CD1c-positive myeloid dendritic cell (primary cell): Measurements from ENCODE around the gene CACNA1C.

Experiments
- DNase-seq: peaks from one replicate; pipeline ENCODE4 v3.0.0-alpha.2; 2016; ENCODE audit errors: extremely low spot score

The CACNA1C gene

DNA sequence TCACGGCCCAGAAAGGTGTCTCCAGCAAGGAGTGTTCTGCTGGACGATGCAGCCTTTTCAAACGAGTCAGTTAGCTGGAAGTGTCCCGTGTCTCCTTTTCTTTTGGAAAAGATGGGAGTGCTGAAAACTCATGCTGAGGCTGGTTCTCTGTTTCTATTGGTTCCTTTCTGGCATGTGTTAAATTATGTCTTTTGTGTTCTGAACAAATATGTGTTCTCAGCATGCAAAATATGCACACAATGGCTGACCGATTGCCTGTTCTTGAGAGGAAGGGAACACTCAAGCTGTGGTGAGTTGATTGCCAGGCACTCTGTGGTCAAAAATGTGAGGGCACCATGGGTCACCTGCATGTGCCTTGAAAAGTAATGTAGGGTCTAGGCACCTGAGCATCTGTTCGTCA, 181.3 kb downstream of the CACNA1C start:
- DNase-seq: no peak

GRCh38 chr12:2234646-2235350, 182.0 kb downstream of the CACNA1C start:
- DNase-seq: no peak

DNA sequence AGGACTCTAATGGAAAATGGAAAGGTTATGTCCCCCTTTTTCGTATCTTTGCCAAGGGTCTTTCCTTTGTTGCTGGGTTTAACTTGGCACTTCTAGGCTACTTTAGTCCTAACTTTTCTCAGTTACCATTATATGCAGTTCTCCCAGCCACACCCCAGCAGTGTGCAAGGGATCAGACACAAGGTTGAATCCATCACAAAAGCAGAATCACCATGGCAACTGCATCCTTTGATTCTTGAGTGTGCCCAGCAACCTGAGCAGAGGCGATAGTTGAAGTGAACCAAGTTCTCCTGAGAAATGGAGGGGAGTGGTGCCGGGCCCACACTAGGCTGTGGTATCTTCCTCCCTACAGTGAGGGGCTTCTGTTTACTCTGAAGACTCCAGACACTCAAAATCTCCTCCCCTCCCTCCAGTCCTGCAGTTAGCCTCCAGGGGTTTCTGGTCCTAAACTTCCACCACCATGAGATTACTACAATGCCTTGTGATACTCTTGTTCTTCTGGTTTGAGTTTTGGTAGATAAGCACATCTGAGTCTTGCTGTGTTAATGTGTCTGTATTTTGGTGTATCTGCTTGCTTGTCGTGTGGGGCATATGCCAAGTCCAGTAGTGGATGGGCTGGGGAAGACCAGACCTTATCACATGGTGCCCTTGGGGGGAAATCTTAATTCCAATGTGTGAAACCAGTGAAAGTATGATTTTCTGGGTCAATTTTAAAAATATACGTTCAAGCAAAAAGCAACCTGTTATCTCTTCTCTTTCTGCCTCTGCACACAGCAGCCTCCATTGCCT, 183.9 kb downstream of the CACNA1C start:
- DNase-seq: no peak

DNA sequence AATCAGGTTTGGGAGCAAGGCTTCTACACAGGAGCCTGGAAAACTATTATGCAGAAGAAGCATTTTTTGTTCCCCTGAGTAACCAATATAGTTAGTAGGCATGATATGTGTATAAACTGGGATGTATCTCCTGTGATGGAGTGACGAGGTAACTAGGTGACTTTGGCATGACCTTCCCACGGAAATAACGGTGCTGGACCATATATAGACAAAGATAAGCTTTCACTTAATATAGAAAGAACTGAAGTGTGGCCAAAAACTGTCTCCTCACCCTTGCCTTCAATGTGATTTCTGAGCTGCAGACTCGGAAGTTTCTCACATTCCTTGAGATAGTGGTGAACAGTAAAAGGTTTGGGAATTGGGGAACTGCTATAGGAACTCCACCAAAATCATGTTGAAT, 185.3 kb downstream of the CACNA1C start:
- DNase-seq: no peak

GRCh38 chr12:2239381-2239871, 186.6 kb downstream of the CACNA1C start:
- no peak for DNase-seq

GRCh38 chr12:2240390-2240789, 187.6 kb downstream of the CACNA1C start:
- DNase-seq: no peak

DNA sequence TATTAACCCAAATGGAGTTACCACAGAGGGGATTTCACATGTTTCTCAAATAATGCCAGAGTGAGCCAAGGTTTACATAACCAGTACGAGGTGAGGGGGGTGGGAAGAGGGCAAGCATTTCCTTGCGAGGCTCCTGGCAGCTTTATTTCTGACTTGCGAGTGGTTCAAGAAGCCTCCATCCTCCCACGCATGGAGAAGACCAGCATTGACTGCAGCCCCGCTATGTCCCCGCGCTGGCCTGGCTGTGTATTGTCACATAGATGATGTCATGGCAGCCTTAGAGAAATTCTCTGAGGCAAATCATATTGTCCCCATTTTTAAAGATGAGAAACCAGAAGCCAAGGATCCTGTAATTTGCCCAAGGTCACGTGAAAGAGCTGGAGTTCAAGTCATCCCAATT, 188.2 kb downstream of the CACNA1C start:
- DNase-seq: no peak

- DNase-seq: no peak
Measured at GRCh38 chr12:2242216-2242615, 189.4 kb downstream of the CACNA1C start.

- DNase-seq: no peak
Measured at GRCh38 chr12:2242816-2243215, 190.0 kb downstream of the CACNA1C start.

GRCh38 chr12:2243275-2243674, 190.5 kb downstream of the CACNA1C start:
- no peak for DNase-seq

- no peak for DNase-seq
Measured at GRCh38 chr12:2244013-2244861, 191.4 kb downstream of the CACNA1C start.

- no peak for DNase-seq
Measured at GRCh38 chr12:2246358-2246757, 193.6 kb downstream of the CACNA1C start.

GRCh38 chr12:2247120-2247519, 194.3 kb downstream of the CACNA1C start:
- DNase-seq: no peak

GRCh38 chr12:2247596-2247995, 194.8 kb downstream of the CACNA1C start:
- DNase-seq: no peak

- DNase-seq: no peak
Measured at GRCh38 chr12:2248087-2248900, 195.5 kb downstream of the CACNA1C start.

GRCh38 chr12:2248901-2249381, 196.2 kb downstream of the CACNA1C start:
- no peak for DNase-seq

GRCh38 chr12:2250797-2251196, 198.0 kb downstream of the CACNA1C start:
- DNase-seq: no peak

- DNase-seq: no peak
Measured at GRCh38 chr12:2251526-2252209, 198.9 kb downstream of the CACNA1C start.

DNA sequence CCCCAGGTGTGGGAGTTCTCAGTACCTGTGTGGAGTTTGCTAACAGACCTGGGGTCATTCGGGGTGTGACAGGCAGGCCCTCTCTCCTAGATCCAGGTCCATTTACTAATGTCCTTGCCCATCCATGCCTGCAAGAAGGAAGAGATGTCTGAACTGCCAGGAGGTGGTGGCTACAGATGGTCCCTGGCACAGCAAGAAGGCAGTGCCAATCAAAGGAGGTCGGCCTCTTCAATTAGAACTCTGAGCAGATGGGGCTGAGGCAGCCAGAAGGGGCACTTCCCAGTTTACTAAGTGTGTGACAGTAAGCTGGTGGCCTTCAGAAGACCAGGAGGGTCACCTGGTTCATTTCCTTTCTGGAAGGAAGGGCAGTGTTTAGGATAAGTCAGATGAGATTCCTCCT, 202.5 kb downstream of the CACNA1C start:
- DNase-seq: no peak

GRCh38 chr12:2255731-2256130, 202.9 kb downstream of the CACNA1C start:
- DNase-seq: peak; percentile 3

GRCh38 chr12:2256453-2256852, 203.7 kb downstream of the CACNA1C start:
- DNase-seq: no peak
